GM21529 (cell line): ENCODE data around the gene SERGEF.

Source experiments
- ATAC-seq: cut with Tn5 transposase; IDR thresholded peaks from one replicate; pipeline ENCODE4 v1.9.1; 2021; ENCODE audit not compliant: unreplicated experiment

Gene SERGEF

GRCh38 chr11:17774232-17775034, 238.4 kb downstream of the SERGEF start:
- ATAC-seq = no peak

DNA sequence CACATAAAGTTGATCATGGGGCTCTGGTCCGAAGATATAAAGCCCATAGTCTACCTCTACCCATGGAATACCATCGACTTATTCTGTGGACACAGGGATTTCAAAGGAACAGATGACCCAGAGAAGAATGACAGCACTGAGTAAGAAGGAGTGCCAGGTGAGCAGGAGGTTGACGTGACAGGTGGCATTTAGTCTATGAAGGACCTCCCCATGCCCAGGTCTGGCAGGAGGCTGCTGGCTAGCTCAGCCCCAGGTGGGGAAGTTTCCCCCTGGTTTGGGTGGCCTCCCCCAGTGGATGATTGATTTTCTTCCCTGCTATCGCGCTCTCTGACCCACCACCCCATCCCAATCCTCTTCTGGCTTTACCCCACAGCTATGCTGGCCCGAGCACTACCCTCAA, 239.2 kb downstream of the SERGEF start:
- no peak for ATAC-seq

GRCh38 chr11:17772704-17773600, 239.9 kb downstream of the SERGEF start:
- ATAC-seq = no peak

- no peak for ATAC-seq
These were observed 240.9 kb downstream of the SERGEF start for GRCh38 chr11:17771841-17772401.

- no peak for ATAC-seq
These were observed 241.4 kb downstream of the SERGEF start for GRCh38 chr11:17771415-17771814.

DNA sequence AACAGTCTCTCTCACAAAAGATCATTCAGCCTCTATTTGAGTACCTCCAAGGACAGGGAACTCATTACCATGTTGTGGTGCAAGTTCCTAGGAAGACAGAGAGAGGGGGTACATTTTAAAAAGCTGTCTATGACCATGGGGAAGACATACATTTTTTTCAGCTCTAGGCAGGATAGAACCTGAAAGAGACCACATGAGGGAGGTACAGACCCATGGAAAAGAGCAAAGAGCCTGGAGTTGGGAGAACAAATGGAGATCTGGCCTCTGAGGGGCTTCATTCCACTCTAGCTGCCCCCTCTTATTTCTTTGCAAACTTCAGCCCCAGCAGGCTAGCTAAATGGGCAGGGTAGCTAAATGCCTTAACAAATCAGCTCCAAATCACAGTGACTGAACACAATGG, 241.9 kb downstream of the SERGEF start:
- ATAC-seq = no peak

DNA sequence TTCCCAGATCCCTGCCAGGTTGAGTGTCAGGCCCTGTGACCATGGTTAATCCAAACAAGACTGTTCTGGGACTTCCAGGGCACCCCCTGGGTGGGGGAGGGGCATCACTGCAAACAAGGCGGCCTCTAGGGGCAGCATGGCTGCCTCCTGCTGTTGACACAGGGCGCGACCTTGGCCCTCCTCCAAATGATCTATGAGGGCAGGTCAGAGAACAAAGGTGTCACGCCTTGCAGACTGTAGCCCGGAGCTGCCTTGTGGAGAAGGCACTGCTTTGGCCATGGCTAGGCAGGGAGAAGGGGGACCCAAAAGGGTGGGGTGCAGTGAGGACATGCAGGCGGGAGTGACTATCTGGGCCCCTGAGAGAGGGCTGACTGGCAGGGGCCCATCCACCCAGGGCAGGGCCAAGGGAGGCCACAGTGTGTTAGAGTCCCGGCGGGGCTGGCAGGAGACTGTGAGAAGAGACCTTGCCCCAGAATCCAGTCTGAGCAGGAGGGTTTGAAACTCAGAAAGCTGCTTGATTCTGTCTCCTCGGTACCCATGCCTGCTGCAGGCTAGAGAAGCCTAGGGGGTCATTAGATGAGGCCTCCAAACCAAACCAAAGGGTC, 242.7 kb downstream of the SERGEF start:
- ATAC-seq = no peak

DNA sequence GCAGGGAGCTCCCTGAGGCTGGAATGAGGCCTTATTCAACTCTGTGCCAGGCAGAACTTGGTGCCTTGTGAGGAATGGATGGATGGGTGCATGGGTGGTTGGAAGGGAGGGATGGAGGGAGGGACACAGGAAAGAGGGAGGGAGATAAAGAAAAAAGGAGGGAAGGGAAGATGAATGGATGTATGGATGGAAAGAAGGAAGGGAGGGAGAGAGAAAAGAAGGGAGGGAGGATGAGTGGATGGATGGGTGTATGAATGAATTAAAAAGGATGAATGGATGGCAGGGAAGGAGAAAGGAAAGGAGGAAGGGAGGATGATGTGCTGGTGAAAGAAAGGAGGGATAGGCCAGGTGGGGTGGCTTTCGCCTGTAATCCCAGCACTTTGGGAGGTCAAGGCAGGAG, 243.6 kb downstream of the SERGEF start:
- no peak for ATAC-seq

- ATAC-seq = no peak
These were observed 244.3 kb downstream of the SERGEF start for GRCh38 chr11:17768547-17768946.

GRCh38 chr11:17767914-17768313, 244.9 kb downstream of the SERGEF start:
- ATAC-seq = no peak

GRCh38 chr11:17767301-17767885, 245.5 kb downstream of the SERGEF start:
- ATAC-seq = no peak

GRCh38 chr11:17766590-17766989, 246.3 kb downstream of the SERGEF start:
- no peak for ATAC-seq

- no peak for ATAC-seq
These were observed 246.8 kb downstream of the SERGEF start for GRCh38 chr11:17766073-17766359.

GRCh38 chr11:17765356-17766072, 247.3 kb downstream of the SERGEF start:
- ATAC-seq = no peak

- no peak for ATAC-seq
These were observed 248.2 kb downstream of the SERGEF start for GRCh38 chr11:17764446-17765218.

DNA sequence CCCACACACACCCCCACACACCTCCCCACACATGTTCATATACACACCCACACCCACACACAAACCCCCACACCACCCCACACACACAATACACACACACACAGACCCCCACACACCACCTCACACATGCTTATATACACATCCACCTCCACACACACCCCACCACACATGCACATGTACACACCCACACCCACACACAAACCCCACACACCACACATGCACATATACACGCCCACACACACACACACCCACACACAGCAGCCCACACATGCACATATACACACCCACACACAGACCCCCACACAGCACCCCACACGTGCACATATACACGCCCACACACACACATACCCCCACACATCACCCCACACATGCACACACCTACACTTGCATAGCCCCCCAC, 249.1 kb downstream of the SERGEF start:
- ATAC-seq = no peak

DNA sequence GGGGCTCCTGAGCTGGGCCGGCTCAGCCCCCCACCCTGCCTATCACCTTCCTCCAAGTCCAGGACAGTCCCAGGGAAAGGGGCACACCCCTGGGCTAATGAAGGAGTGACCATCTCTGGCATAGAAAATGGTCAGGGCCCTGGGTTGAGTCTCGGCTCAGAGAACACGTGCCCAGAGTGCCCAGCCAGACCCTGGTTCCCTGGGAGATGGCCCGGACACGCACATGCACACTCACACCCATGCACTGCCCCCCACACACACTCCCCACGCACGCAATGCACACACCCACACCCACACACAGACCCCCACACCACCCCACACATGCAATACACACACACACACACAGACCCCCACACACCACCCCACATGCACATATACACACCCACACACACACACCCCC, 249.6 kb downstream of the SERGEF start:
- ATAC-seq = no peak

DNA sequence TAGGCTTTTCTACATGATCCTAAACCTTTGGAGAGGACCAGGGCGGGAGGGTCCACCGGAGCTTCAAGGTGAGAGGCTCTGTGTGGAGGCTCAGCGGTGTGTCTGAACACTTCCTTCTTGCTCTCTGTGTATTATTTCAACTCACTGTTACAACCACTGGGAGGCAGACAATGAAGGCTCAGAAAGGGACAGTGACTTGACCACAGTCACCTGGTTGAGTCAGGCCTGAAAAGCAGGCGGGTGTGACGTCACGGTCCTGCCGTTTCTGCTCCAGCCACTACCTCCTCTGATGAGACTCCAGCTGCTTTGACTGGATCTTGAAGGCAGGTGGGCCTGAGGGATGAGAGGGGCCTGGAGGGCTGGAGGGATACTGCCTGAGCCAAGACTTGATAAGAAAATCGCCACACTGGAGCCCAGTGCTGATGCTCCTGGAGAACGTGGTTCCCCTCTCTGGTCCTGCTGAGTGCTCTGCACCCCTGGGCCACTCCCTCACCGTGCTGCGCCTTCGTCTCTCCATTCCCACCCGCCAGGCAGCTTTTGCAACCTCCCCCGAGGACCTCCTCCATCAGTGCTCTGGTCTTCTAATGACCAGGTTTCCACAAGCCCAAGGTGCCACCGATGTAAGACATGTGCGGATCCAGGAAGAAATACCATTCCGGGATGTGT, 250.4 kb downstream of the SERGEF start:
- ATAC-seq = no peak
